IMR-90 (cell line): ENCODE data around the gene LGI4.

Experiments used
- BHLHE40 ChIP-seq: fragments of 150-350 bp; IDR thresholded peaks from 2 replicates; pipeline ENCODE4 v1.6.1; 2016; ENCODE audit warnings: mild to moderate bottlenecking, low read depth, low read length
- FOS ChIP-seq: fragments of 150-350 bp; IDR thresholded peaks from 2 replicates; pipeline ENCODE4 v1.6.1; 2016; ENCODE audit warnings: low read depth, low read length
- MAFK ChIP-seq: IDR thresholded peaks from 2 replicates; pipeline ENCODE4 v1.6.1; 2012; ENCODE audit warnings: low read depth, low read length, improper control_type of control experiment
- MAZ ChIP-seq: IDR thresholded peaks from 2 replicates; pipeline ENCODE4 v1.6.1; 2012; ENCODE audit warnings: low read depth, mild to moderate bottlenecking, low read length, improper control_type of control experiment, moderate library complexity, borderline replicate concordance
- MXI1 ChIP-seq: IDR thresholded peaks from 2 replicates; pipeline ENCODE4 v1.6.1; 2012; ENCODE audit warnings: low read depth, mild to moderate bottlenecking, low read length, moderate library complexity, borderline replicate concordance
- NFE2L2 ChIP-seq: fragments of 150-350 bp; IDR thresholded peaks from 2 replicates; pipeline ENCODE4 v1.6.1; 2016; ENCODE audit warnings: low read depth, mild to moderate bottlenecking, low read length
- POLR2A ChIP-seq: IDR thresholded peaks from 2 replicates; pipeline ENCODE4 v1.6.1; 2012; ENCODE audit warnings: mild to moderate bottlenecking, low read depth, low read length
- TF ChIP-seq, protein P1 (sequence below): conservative IDR thresholded peaks from 2 replicates; pipeline ENCODE4 v1.5.1; 2012; ENCODE audit warnings: mild to moderate bottlenecking, low read depth, low read length, improper control_type of control experiment
- TF ChIP-seq, protein P2 (sequence below): fragments of 150-350 bp; IDR thresholded peaks from 2 replicates; pipeline ENCODE4 v1.6.1; 2017; ENCODE audit warnings: mild to moderate bottlenecking, antibody characterized with exemption, low read length, low read depth

DNA sequence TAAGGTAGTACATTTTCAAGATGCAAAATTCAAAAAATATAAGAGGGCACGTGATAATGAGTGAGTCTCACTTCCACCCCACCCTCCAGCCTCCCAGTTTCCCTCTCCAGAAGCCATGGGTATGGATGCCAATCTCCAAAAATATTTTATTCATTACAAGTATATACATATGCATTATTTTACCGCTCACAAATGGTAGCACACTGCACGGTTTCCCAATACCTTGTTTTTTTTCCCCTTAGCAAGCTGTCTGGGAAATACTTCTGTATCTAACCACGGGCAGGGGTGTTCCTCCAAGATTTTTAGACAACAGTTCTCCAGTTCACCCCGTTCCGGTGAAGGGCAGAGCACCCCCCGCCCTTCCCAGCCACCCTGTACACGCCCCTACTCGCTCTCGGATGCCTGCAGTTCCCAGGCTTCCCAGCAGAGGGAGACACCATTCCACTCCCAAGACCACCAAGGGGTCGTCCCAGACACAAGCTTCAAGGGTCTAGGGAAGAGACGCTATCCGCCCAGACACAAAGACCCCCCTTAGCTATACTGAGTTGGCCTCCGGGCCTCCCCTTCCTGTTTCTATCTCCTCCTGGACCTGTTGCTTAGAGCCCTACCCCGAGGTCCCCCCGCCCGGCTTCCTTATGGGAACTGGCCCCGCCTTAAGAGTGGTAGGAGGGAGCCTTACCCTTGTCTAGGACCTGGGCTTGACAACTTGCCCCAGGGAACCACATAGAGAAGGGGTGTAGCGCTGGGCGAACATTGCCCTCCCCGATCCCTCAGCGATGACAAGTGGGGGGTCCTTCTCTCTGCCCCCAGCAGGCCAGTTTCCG, 20.3 kb downstream of the LGI4 start:
- TF ChIP-seq, protein P1, sequence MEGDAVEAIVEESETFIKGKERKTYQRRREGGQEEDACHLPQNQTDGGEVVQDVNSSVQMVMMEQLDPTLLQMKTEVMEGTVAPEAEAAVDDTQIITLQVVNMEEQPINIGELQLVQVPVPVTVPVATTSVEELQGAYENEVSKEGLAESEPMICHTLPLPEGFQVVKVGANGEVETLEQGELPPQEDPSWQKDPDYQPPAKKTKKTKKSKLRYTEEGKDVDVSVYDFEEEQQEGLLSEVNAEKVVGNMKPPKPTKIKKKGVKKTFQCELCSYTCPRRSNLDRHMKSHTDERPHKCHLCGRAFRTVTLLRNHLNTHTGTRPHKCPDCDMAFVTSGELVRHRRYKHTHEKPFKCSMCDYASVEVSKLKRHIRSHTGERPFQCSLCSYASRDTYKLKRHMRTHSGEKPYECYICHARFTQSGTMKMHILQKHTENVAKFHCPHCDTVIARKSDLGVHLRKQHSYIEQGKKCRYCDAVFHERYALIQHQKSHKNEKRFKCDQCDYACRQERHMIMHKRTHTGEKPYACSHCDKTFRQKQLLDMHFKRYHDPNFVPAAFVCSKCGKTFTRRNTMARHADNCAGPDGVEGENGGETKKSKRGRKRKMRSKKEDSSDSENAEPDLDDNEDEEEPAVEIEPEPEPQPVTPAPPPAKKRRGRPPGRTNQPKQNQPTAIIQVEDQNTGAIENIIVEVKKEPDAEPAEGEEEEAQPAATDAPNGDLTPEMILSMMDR, result peak; percentile 80
- TF ChIP-seq NFE2L2 (no peak), BHLHE40 (no peak), MAFK (no peak), POLR2A (no peak), MXI1 (no peak), MAZ (no peak), FOS (no peak)
- TF ChIP-seq, protein P2, sequence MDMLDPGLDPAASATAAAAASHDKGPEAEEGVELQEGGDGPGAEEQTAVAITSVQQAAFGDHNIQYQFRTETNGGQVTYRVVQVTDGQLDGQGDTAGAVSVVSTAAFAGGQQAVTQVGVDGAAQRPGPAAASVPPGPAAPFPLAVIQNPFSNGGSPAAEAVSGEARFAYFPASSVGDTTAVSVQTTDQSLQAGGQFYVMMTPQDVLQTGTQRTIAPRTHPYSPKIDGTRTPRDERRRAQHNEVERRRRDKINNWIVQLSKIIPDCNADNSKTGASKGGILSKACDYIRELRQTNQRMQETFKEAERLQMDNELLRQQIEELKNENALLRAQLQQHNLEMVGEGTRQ, result no peak
